Fibroblast of lung (primary cell): Measurements from ENCODE around the gene WDFY1. TPM values are rescaled to one million over a fixed set of nuclear protein-coding genes. Genes with fewer than 3 reads are reported as not detected.

Source experiments
- DNase-seq, 2 donors: peaks; one replicate each; pipeline versions ENCODE4 v3.0.0 to v3.0.0-alpha.2; 2010; ENCODE audit warnings: low read depth in 2 of 2
- H2AFZ ChIP-seq: 2 replicates; pipeline ENCODE4 v1.5.1; 2012; ENCODE audit warnings: low read length, control low read depth, inconsistent platforms
- H3K27ac ChIP-seq: 2 replicates; pipeline ENCODE4 v1.5.1; 2011; ENCODE audit warnings: low read length, control low read depth; ENCODE audit not compliant: insufficient read depth
- H3K27me3 ChIP-seq: 2 replicates; pipeline ENCODE4 v1.5.1; 2011; ENCODE audit warnings: mild to moderate bottlenecking, low read length; ENCODE audit not compliant: control insufficient read depth, insufficient read depth
- H3K36me3 ChIP-seq: 2 replicates; pipeline ENCODE4 v1.5.1; 2011; ENCODE audit warnings: low read length; ENCODE audit not compliant: control insufficient read depth, insufficient read depth
- H3K4me1 ChIP-seq: 2 replicates; pipeline ENCODE4 v1.5.1; 2011; ENCODE audit warnings: low read length; ENCODE audit not compliant: control insufficient read depth, insufficient read depth; ENCODE audit errors: extremely low read depth
- H3K4me2 ChIP-seq: 2 replicates; pipeline ENCODE4 v1.5.1; 2011; ENCODE audit warnings: low read length, control low read depth; ENCODE audit not compliant: insufficient read depth; ENCODE audit errors: extremely low read depth
- H3K4me3 ChIP-seq, 4 experiments: fragments of 200-600 bp in 1 of 4; sonication (generic) in 1 of 4; replicated peaks in 1 of 4; 2 replicates each; pipeline ENCODE4 v1.5.1; 2011 to 2016; ENCODE audit warnings: low read length in 4 of 4, low read depth in 3 of 4, mild to moderate bottlenecking in 3 of 4, control low read depth in 2 of 4, inconsistent platforms in 1 of 4, mixed read lengths in 1 of 4; ENCODE audit not compliant: insufficient read depth in 1 of 4; ENCODE audit errors: control extremely low read depth in 1 of 4
- H3K79me2 ChIP-seq: 2 replicates; pipeline ENCODE4 v1.5.1; 2012; ENCODE audit warnings: mild to moderate bottlenecking, low read length, inconsistent platforms; ENCODE audit not compliant: control insufficient read depth, insufficient read depth
- H3K9ac ChIP-seq: 2 replicates; pipeline ENCODE4 v1.5.1; 2011; ENCODE audit warnings: mild to moderate bottlenecking, low read length, control low read depth; ENCODE audit not compliant: insufficient read depth
- H3K9me3 ChIP-seq: 2 replicates; pipeline ENCODE4 v1.5.1; 2012; ENCODE audit warnings: low read depth, low read length; ENCODE audit not compliant: control insufficient read depth, insufficient read depth
- H4K20me1 ChIP-seq: 2 replicates; pipeline ENCODE4 v1.5.1; 2011; ENCODE audit warnings: low read length; ENCODE audit not compliant: control insufficient read depth, insufficient read depth; ENCODE audit errors: extremely low read depth
- CTCF ChIP-seq, 2 donors: IDR thresholded peaks in 1 of 2; conservative IDR thresholded peaks in 1 of 2; 1 replicate in 1 of 2; 2 replicates in 1 of 2; pipeline ENCODE4 v1.5.1; 2011 to 2012; ENCODE audit warnings: low read length in 2 of 2, control low read depth in 1 of 2, inconsistent platforms in 1 of 2, low read depth in 1 of 2, mild to moderate bottlenecking in 1 of 2
- EZH2 ChIP-seq: IDR thresholded peaks from 2 replicates; pipeline ENCODE4 v1.5.1; 2012; ENCODE audit warnings: low read length, control low read depth, mild to moderate bottlenecking; ENCODE audit errors: missing control alignments
- polyA plus RNA-seq, 2 donors: library from polyadenylated mRNA; depleted of rRNA in 1 of 2; stranded (reverse) in 1 of 2; unstranded in 1 of 2; fragments of >200 nt; gene quantifications; 2 replicates each; pipeline ENCODE4 v1.2.1, GENCODE V29; 2011 to 2012; ENCODE audit warnings: missing spikeins in 1 of 2
- total RNA-seq: library from RNA; depleted of rRNA; stranded (reverse); fragments of >200 nt; gene quantifications from 2 replicates; pipeline ENCODE4 v1.2.1, GENCODE V29; 2014

Gene WDFY1
- total and polyA plus RNA-seq, 2 donors (not counting 1 experiment from before 2014, with no cell fraction given), result 79.1 to 156 TPM

- Histone ChIP-seq H3K9ac (no peak overlapping the region), H3K9me3 (no peaks in the 10 kb centered on the region), H2AFZ (no peak overlapping the region), H3K27me3 (no peaks in the 10 kb centered on the region), H3K27ac (no peak overlapping the region), H3K36me3 (no peaks in the 10 kb centered on the region), H3K4me1 (peaks cover 13% of the 10 kb centered on the region), H3K4me2 (no peak overlapping the region), H3K4me3 (no peak overlapping the region), H3K79me2 (peaks cover 81% of the 10 kb centered on the region), H4K20me1 (no peaks in the 10 kb centered on the region)
- DNase-seq, result no peak
- no peak for TF ChIP-seq EZH2
These were observed 10.3 kb downstream of the WDFY1 start for GRCh38 chr2:223934870-223935269.

- no peaks in the 10 kb centered on the region for H3K9me3 ChIP-seq
- no peak for TF ChIP-seq CTCF (conservative IDR thresholded peaks at IDR 0.05 in 1 of 2, IDR thresholded peaks at IDR 0.05 in 1 of 2; ENCODE audit: low read depth in 1 of 2, low read length in 2 of 2)
- no peak overlapping the region for H2AFZ ChIP-seq
- peaks cover 11% of the 10 kb centered on the region for H3K4me1 ChIP-seq
- H3K27ac ChIP-seq, result no peak overlapping the region
- H3K36me3 ChIP-seq, result no peaks in the 10 kb centered on the region
- H4K20me1 ChIP-seq, result no peaks in the 10 kb centered on the region
- no peak overlapping the region for H3K9ac ChIP-seq
- H3K27me3 ChIP-seq, result no peaks in the 10 kb centered on the region
- peaks cover 79% of the 10 kb centered on the region for H3K79me2 ChIP-seq
- H3K4me2 ChIP-seq, result no peak overlapping the region
- H3K4me3 ChIP-seq, result no peak overlapping the region
- DNase-seq, result no peak
These were observed 12.0 kb downstream of the WDFY1 start for GRCh38 chr2:223932816-223933800.

GRCh38 chr2:223930103-223930976, 14.8 kb downstream of the WDFY1 start:
- peak; percentile 36 to 76 for DNase-seq
- Histone ChIP-seq H3K9ac (no peak overlapping the region), H3K4me1 (peaks cover 3% of the 10 kb centered on the region), H3K27me3 (no peaks in the 10 kb centered on the region), H3K36me3 (no peaks in the 10 kb centered on the region), H4K20me1 (no peaks in the 10 kb centered on the region), H3K9me3 (no peaks in the 10 kb centered on the region), H3K4me3 (no peak overlapping the region), H3K27ac (peak overlapping the region; percentile 70), H2AFZ (no peak overlapping the region), H3K79me2 (peaks cover 72% of the 10 kb centered on the region), H3K4me2 (peak overlapping the region; percentile 30)
- TF ChIP-seq CTCF (conservative IDR thresholded peaks at IDR 0.05 in 1 of 2, IDR thresholded peaks at IDR 0.05 in 1 of 2; ENCODE audit: low read depth in 1 of 2, low read length in 2 of 2), result no peak
- TF ChIP-seq EZH2, result no peak
